GM23338 (cell line): ENCODE results near the gene AGAP2. TPM values are rescaled to one million over a fixed set of nuclear protein-coding genes. Genes with fewer than 3 reads are reported as not detected.

Experiments
- ATAC-seq: fragments of 200-7000 bp; cut with Tn5 transposase; 3 replicates; pipeline ENCODE4 v1.9.1; 2020
- DNase-seq: peaks from one replicate; pipeline ENCODE4 v3.0.0-alpha.2; 2015; ENCODE audit warnings: low spot score
- H2AFZ ChIP-seq: fragments of 200-600 bp; sonication (generic); 2 replicates; pipeline ENCODE4 v1.8.0; 2016; ENCODE audit warnings: antibody characterized with exemption, mild to moderate bottlenecking, moderate library complexity
- H3F3A ChIP-seq: fragments of 200-600 bp; sonication (generic); replicated peaks from 2 replicates; pipeline ENCODE4 v1.8.0; 2017; ENCODE audit warnings: antibody characterized with exemption, mixed run types, low read depth
- H3K27ac ChIP-seq: fragments of 200-600 bp; sonication (generic); 2 replicates; pipeline ENCODE4 v1.6.1; 2016; ENCODE audit warnings: low read depth
- H3K27me3 ChIP-seq: fragments of 200-600 bp; sonication (generic); 2 replicates; pipeline ENCODE4 v1.8.0; 2016; ENCODE audit warnings: mild to moderate bottlenecking, mixed run types, moderate library complexity; ENCODE audit not compliant: insufficient read depth
- H3K36me3 ChIP-seq: fragments of 200-600 bp; sonication (generic); 2 replicates; pipeline ENCODE4 v1.8.0; 2016; ENCODE audit warnings: mild to moderate bottlenecking; ENCODE audit not compliant: insufficient read depth
- H3K4me1 ChIP-seq: fragments of 200-600 bp; sonication (generic); 2 replicates; pipeline ENCODE4 v1.8.0; 2016; ENCODE audit warnings: mild to moderate bottlenecking, moderate library complexity; ENCODE audit not compliant: insufficient read depth
- H3K4me2 ChIP-seq: fragments of 200-600 bp; sonication (generic); 2 replicates; pipeline ENCODE4 v1.7.1; 2017; ENCODE audit warnings: mixed run types
- H3K4me3 ChIP-seq: fragments of 200-600 bp; sonication (generic); 2 replicates; pipeline ENCODE4 v1.6.1; 2016; ENCODE audit warnings: mixed run types
- H3K79me2 ChIP-seq: fragments of 200-600 bp; sonication (generic); replicated peaks from 2 replicates; pipeline ENCODE4 v1.8.0; 2017; ENCODE audit warnings: mild to moderate bottlenecking; ENCODE audit not compliant: insufficient read depth
- H3K9me2 ChIP-seq: fragments of 200-600 bp; sonication (generic); 2 replicates; pipeline ENCODE4 v1.8.0; 2017; ENCODE audit not compliant: insufficient read depth
- H4K20me1 ChIP-seq: fragments of 200-600 bp; sonication (generic); replicated peaks from 2 replicates; pipeline ENCODE4 v1.8.0; 2017; ENCODE audit warnings: mild to moderate bottlenecking; ENCODE audit not compliant: insufficient read depth
- H3K27ac Mint-ChIP-seq: 2 replicates; pipeline ENCODE4 v1.8.0; 2020; ENCODE audit warnings: inconsistent platforms, mild to moderate bottlenecking, moderate library complexity, mixed read lengths
- H3K27me3 Mint-ChIP-seq: 3 replicates; pipeline ENCODE4 v1.8.0; 2022; ENCODE audit warnings: low read depth, mild to moderate bottlenecking, moderate library complexity, mixed read lengths, inconsistent platforms; ENCODE audit not compliant: insufficient read depth, poor library complexity
- H3K36me3 Mint-ChIP-seq: 3 replicates; pipeline ENCODE4 v1.8.0; 2021; ENCODE audit warnings: low read depth, mild to moderate bottlenecking, inconsistent platforms, moderate library complexity, mixed read lengths
- H3K4me1 Mint-ChIP-seq: 3 replicates; pipeline ENCODE4 v1.8.0; 2020; ENCODE audit warnings: mild to moderate bottlenecking, inconsistent platforms, mixed read lengths
- H3K4me3 Mint-ChIP-seq: 3 replicates; pipeline ENCODE4 v1.8.0; 2021; ENCODE audit warnings: moderate library complexity, mild to moderate bottlenecking, inconsistent platforms, mixed read lengths
- H3K9me3 Mint-ChIP-seq: 3 replicates; pipeline ENCODE4 v1.8.0; 2020; ENCODE audit warnings: moderate library complexity, mild to moderate bottlenecking, inconsistent platforms, mixed read lengths
- CREB1 ChIP-seq: fragments of 250-450 bp; sonication (Bioruptor Pico); IDR thresholded peaks from 2 replicates; pipeline ENCODE4 v1.5.0; 2020; ENCODE audit warnings: low read depth, mild to moderate bottlenecking, moderate library complexity
- CTCF ChIP-seq, 2 experiments: fragments of 200-600 bp in 1 of 2; sonication (generic) in 1 of 2; conservative IDR thresholded peaks; 2 replicates each; pipeline versions ENCODE4 v1.5.1 to v1.6.1; 2016 to 2017; ENCODE audit warnings: antibody characterized with exemption in 2 of 2, low read depth in 2 of 2, mild to moderate bottlenecking in 2 of 2, moderate library complexity in 1 of 2
- ETS1 ChIP-seq: IDR thresholded peaks from 2 replicates; pipeline ENCODE4 v1.6.1; 2016; ENCODE audit warnings: antibody characterized with exemption
- EZH2 ChIP-seq: fragments of 200-600 bp; sonication (generic); IDR thresholded peaks from one replicate; pipeline ENCODE4 v1.8.0; 2017; ENCODE audit warnings: antibody characterized with exemption, mild to moderate bottlenecking, low read depth; ENCODE audit not compliant: unreplicated experiment
- EZH2phosphoT487 ChIP-seq: fragments of 200-600 bp; sonication (generic); IDR thresholded peaks from one replicate; pipeline ENCODE4 v1.8.1; 2018; ENCODE audit warnings: antibody characterized with exemption; ENCODE audit not compliant: unreplicated experiment
- JUNB ChIP-seq: IDR thresholded peaks from one replicate; pipeline ENCODE4 v1.6.1; 2016; ENCODE audit warnings: antibody characterized with exemption; ENCODE audit not compliant: unreplicated experiment
- NANOG ChIP-seq: IDR thresholded peaks from 2 replicates; pipeline ENCODE4 v1.6.1; 2016; ENCODE audit warnings: antibody characterized with exemption, borderline replicate concordance
- POLR2AphosphoS5 ChIP-seq: IDR thresholded peaks from 2 replicates; pipeline ENCODE4 v1.6.1; 2016; ENCODE audit warnings: antibody characterized with exemption, low read depth
- REST ChIP-seq: IDR thresholded peaks from one replicate; pipeline ENCODE4 v1.6.1; 2018; ENCODE audit warnings: antibody characterized with exemption; ENCODE audit not compliant: unreplicated experiment
- STAT1 ChIP-seq: IDR thresholded peaks from one replicate; pipeline ENCODE4 v1.6.1; 2016; ENCODE audit warnings: antibody characterized with exemption; ENCODE audit not compliant: unreplicated experiment
- ZNF114 ChIP-seq: fragments of 250-450 bp; sonication (Bioruptor Pico); IDR thresholded peaks from 2 replicates; pipeline ENCODE4 v1.5.0; 2020; ENCODE audit warnings: mild to moderate bottlenecking, moderate library complexity
- ZNF462 ChIP-seq: fragments of 250-450 bp; sonication (Bioruptor Pico); IDR thresholded peaks from 2 replicates; pipeline ENCODE4 v1.5.0; 2020; ENCODE audit warnings: mild to moderate bottlenecking, moderate library complexity
- polyA plus RNA-seq: library from polyadenylated mRNA; unstranded; fragments of >200 nt; fragmentation: Nextera tagmentation; extraction: Ambion mirVana; gene quantifications from 2 replicates; pipeline ENCODE4 v1.2.1, GENCODE V29; 2016
- total RNA-seq: library from RNA; depleted of rRNA; stranded (reverse); fragments of >200 nt; shearing (Covaris generic); gene quantifications from 2 replicates; pipeline ENCODE4 v1.2.3, GENCODE V29; 2014

AGAP2 gene
- total and polyA plus RNA-seq, 2 experiments from 2014 or later = 0.36 to 1.3 TPM

- peaks cover 80% of the 10 kb centered on the region for H3K27me3 Mint-ChIP-seq
These were observed 12.2 kb downstream of the AGAP2 start for GRCh38 chr12:57726151-57726883.

More at GRCh38 chr12:57726151-57726883, 12.2 kb downstream of the AGAP2 start:
- Histone ChIP-seq H3K36me3 (no peaks in the 10 kb centered on the region), H3F3A (no peaks in the 10 kb centered on the region), H3K9me2 (no peaks in the 10 kb centered on the region), H3K4me1 (no peaks in the 10 kb centered on the region), H3K27ac (no peak overlapping the region), H4K20me1 (no peaks in the 10 kb centered on the region; the same call in 1 of the 2 replicates), H3K4me2 (peak overlapping the region; percentile 88), H2AFZ (peak overlapping the region; percentile 94), H3K4me3 (peak overlapping the region; percentile 71), H3K27me3 (peaks cover 84% of the 10 kb centered on the region), H3K79me2 (no peaks in the 10 kb centered on the region)
- Mint-ChIP-seq H3K4me1 (peaks cover 15% of the 10 kb centered on the region), H3K9me3 (no peaks in the 10 kb centered on the region), H3K27ac (no peak overlapping the region), H3K36me3 (no peaks in the 10 kb centered on the region; the same call in 2 of the 3 replicates), H3K4me3 (peak overlapping the region; percentile 89)
- DNase-seq (peak; percentile 96), ATAC-seq (peak; percentile 86)
- TF ChIP-seq NANOG (no peak), ETS1 (no peak), EZH2 (peak; percentile 52), POLR2AphosphoS5 (no peak), STAT1 (no peak), CTCF (conservative IDR thresholded peaks at IDR 0.05; ENCODE audit: low read depth in 2 of 2) (peak; percentile 78 to 87), EZH2phosphoT487 (no peak), ZNF462 (CRISPR knock-in tag) (no peak), JUNB (no peak), CREB1 (CRISPR knock-in tag) (no peak), REST (peak; percentile 26), ZNF114 (CRISPR knock-in tag) (no peak)
